Breast epithelium (tissue), 4 donors: ENCODE results near the gene RFC4. TPM values are rescaled to one million over a fixed set of nuclear protein-coding genes. Genes with fewer than 3 reads are reported as not detected.
"Not testable (repeated sequence)": the region's sequence is repeated elsewhere in the genome, so short reads cannot be mapped to it uniquely, and the experiment has no call there.

Source experiments
- DNase-seq, 2 donors: peaks; one replicate each; pipeline ENCODE4 v3.0.0-alpha.2; 2019; ENCODE audit warnings: low spot score in 2 of 2
- H3K27ac ChIP-seq, 2 donors: fragments of 200-600 bp; sonication (generic) in 1 of 2; one replicate each; pipeline ENCODE4 v1.5.1; 2016 to 2019; ENCODE audit warnings: mild to moderate bottlenecking in 1 of 2
- H3K27me3 ChIP-seq, 2 donors: fragments of 200-600 bp; sonication (generic) in 1 of 2; one replicate each; pipeline versions ENCODE4 v1.5.1 to v1.6.0; 2017 to 2019; ENCODE audit warnings: control low read depth in 1 of 2, mild to moderate bottlenecking in 1 of 2
- H3K36me3 ChIP-seq: fragments of 200-600 bp; one replicate; pipeline ENCODE4 v1.5.1; 2019
- H3K4me1 ChIP-seq, 2 donors: fragments of 200-600 bp; sonication (generic); one replicate each; pipeline ENCODE4 v1.5.1; 2016 to 2019; ENCODE audit warnings: control low read depth in 1 of 2
- H3K4me3 ChIP-seq, 3 donors: fragments of 200-600 bp; sonication (generic); 1 replicate in 2 of 3; 2 replicates in 1 of 3; pipeline ENCODE4 v1.5.1; 2016 to 2019; ENCODE audit warnings: mild to moderate bottlenecking in 3 of 3, moderate library complexity in 2 of 3
- H3K9me3 ChIP-seq, 2 donors: fragments of 200-600 bp; sonication (generic) in 1 of 2; one replicate each; pipeline ENCODE4 v1.5.1; 2016 to 2019; ENCODE audit warnings: control low read depth in 1 of 2
- CTCF ChIP-seq, 3 donors: fragments of 450-650 bp; IDR thresholded peaks; one replicate each; pipeline ENCODE4 v1.5.1; 2016 to 2017; ENCODE audit warnings: antibody characterized with exemption in 3 of 3, mild to moderate bottlenecking in 3 of 3, moderate library complexity in 3 of 3
- POLR2A ChIP-seq: fragments of 450-650 bp; IDR thresholded peaks from one replicate; pipeline ENCODE4 v1.6.1; 2016; ENCODE audit warnings: antibody characterized with exemption, mild to moderate bottlenecking, moderate library complexity
- POLR2AphosphoS5 ChIP-seq, 3 donors: sonication (generic); formaldehyde crosslinking; IDR thresholded peaks; one replicate each; pipeline ENCODE4 v1.6.1; 2017; ENCODE audit warnings: antibody characterized with exemption in 3 of 3
- intact Hi-C: fragments of 100-400 bp; cut with DNase I; formaldehyde crosslinking; loops from one replicate; pipeline ENCODE4 v1.15.1; 2023; ENCODE audit warnings: low total_unique reads
- total RNA-seq, 3 donors: library from RNA; depleted of rRNA; stranded (reverse); fragments of >200 nt; gene quantifications; one replicate each; pipeline ENCODE4 v1.1.0, GENCODE V29; 2016

RFC4 gene
- total RNA-seq = 10 to 100 TPM in 2 of 3 donors, 1 to 10 TPM in 1; 8.5 to 14.5 (median 10.8) TPM

- intact Hi-C loops = no loop called here
- peak within 1 kb of the TSS; percentile 93 to 95 for H3K27ac ChIP-seq
- no peaks in the 10 kb centered on the region for H3K27me3 ChIP-seq
- TF ChIP-seq CTCF (IDR thresholded peaks at IDR 0.05) (no peak), POLR2A (peak; percentile 45), POLR2AphosphoS5 (IDR thresholded peaks at IDR 0.05) (peak; percentile 53 to 80 (median 67))
- no peaks in the 10 kb centered on the region for H3K9me3 ChIP-seq
- H3K36me3 ChIP-seq = no peaks in the 10 kb centered on the region
- DNase-seq = peak; percentile 77 to 88
- peak within 1 kb of the TSS; percentile 63 to 83 (median 64) for H3K4me3 ChIP-seq
- H3K4me1 ChIP-seq = peaks cover 0 to 3% of the 10 kb centered on the region in 2 donors
These were observed at the start of gene RFC4 for GRCh38 chr3:186806089-186807055. Gene RFC4 (minus strand): TSS chr3:186806482. CDS start chr3:186804713, 1,769 bp downstream.

GRCh38 chr3:186854954-186855353 lies 48.7 kb upstream of the RFC4 start:
- no peak overlapping the region for H3K4me3 ChIP-seq

GRCh38 chr3:186854146-186854545 lies 47.9 kb upstream of the RFC4 start:
- no peak for TF ChIP-seq POLR2AphosphoS5 (IDR thresholded peaks at IDR 0.05)
- no peak for TF ChIP-seq CTCF (IDR thresholded peaks at IDR 0.05)
- TF ChIP-seq POLR2A = no peak
- peaks cover under 1% of the 10 kb centered on the region in 2 donors for H3K9me3 ChIP-seq
- intact Hi-C loops = no loop called here
- H3K36me3 ChIP-seq = no peaks in the 10 kb centered on the region
- no peak for DNase-seq
- no peak overlapping the region for H3K4me3 ChIP-seq
- H3K27ac ChIP-seq = no peak overlapping the region
- no peaks in the 10 kb centered on the region for H3K27me3 ChIP-seq
- H3K4me1 ChIP-seq = no peaks in the 10 kb centered on the region

More at GRCh38 chr3:186854954-186855353, 48.7 kb upstream of the RFC4 start:
- DNase-seq = no peak
- Histone ChIP-seq H3K9me3 (peaks cover 3 to 7% of the 10 kb centered on the region in 2 donors), H3K36me3 (no peaks in the 10 kb centered on the region), H3K4me1 (no peaks in the 10 kb centered on the region), H3K27ac (no peak overlapping the region), H3K27me3 (no peaks in the 10 kb centered on the region)
- intact Hi-C loops = no loop called here
- TF ChIP-seq POLR2AphosphoS5 (IDR thresholded peaks at IDR 0.05) (no peak), POLR2A (no peak), CTCF (IDR thresholded peaks at IDR 0.05) (no peak)

GRCh38 chr3:186852994-186853393 lies 46.7 kb upstream of the RFC4 start:
- intact Hi-C loops = no loop called here
- no peaks in the 10 kb centered on the region for H3K36me3 ChIP-seq
- H3K4me1 ChIP-seq = no peaks in the 10 kb centered on the region
- no peak overlapping the region for H3K27ac ChIP-seq
- no peak for TF ChIP-seq POLR2A
- TF ChIP-seq CTCF (IDR thresholded peaks at IDR 0.05) = no peak
- TF ChIP-seq POLR2AphosphoS5 (IDR thresholded peaks at IDR 0.05) = no peak
- no peak for DNase-seq
- H3K27me3 ChIP-seq = no peaks in the 10 kb centered on the region
- no peaks in the 10 kb centered on the region for H3K9me3 ChIP-seq
- H3K4me3 ChIP-seq = no peak overlapping the region

- H3K27me3 ChIP-seq, H3K36me3 ChIP-seq, H3K9me3 ChIP-seq, H3K4me3 ChIP-seq, H3K27ac ChIP-seq, intact Hi-C loops, DNase-seq, H3K4me1 ChIP-seq: not testable (repeated sequence)
These were observed 45.6 kb upstream of the RFC4 start for GRCh38 chr3:186851835-186852234.
